Endothelial cell of umbilical vein (primary cell): ENCODE measurements around the gene CAV2. TPM values are rescaled to one million over a fixed set of nuclear protein-coding genes. Genes with fewer than 3 reads are reported as not detected.

Experiments used
- BruUV-seq: library from RNA; stranded (reverse); fragments of 400-500 nt; replicated peaks from 2 replicates; lab custom pipeline; 2021; lab: Mats Ljungman, UMichigan
- CTCF ChIA-PET: fragments of 300-600, 350-600 bp; sonication (Branson Sonifier 250); formaldehyde crosslinking; loops from one replicate; lab custom pipeline; 2021; ENCODE audit warnings: antibody characterized with exemption, inconsistent platforms; lab: Charles Lee
- POLR2A ChIA-PET: fragments of 300-600, 350-600 bp; sonication (Branson Sonifier 250); formaldehyde crosslinking; loops from one replicate; lab custom pipeline; 2021; ENCODE audit warnings: antibody characterized with exemption, inconsistent platforms; lab: Charles Lee
- DNase-seq: peaks from one replicate; pipeline ENCODE4 v3.0.0-alpha.2; 2011; ENCODE audit warnings: low read depth, low spot score
- FAIRE-seq: peaks from 2 replicates; lab custom pipeline; 2011; peaks lifted over from hg19 to GRCh38; lab: Jason Lieb, UNC
- H2AFZ ChIP-seq: 2 replicates; pipeline ENCODE4 v1.6.0; 2012; ENCODE audit warnings: low read depth, low read length, control low read depth, inconsistent platforms
- H3K27ac ChIP-seq: 2 replicates; pipeline ENCODE4 v1.5.1; 2011; ENCODE audit warnings: low read depth, mild to moderate bottlenecking, control low read depth, low read length, moderate library complexity; ENCODE audit not compliant: insufficient read depth
- H3K27me3 ChIP-seq, 2 experiments: 2 replicates each; pipeline versions ENCODE4 v1.6.0 to v1.6.1; 2011; ENCODE audit warnings: low read length in 2 of 2, mixed read lengths in 1 of 2; ENCODE audit not compliant: control insufficient read depth in 2 of 2, insufficient read depth in 2 of 2
- H3K36me3 ChIP-seq, 2 experiments: 2 replicates in 1 of 2; 3 replicates in 1 of 2; pipeline ENCODE4 v1.5.1; 2011; ENCODE audit warnings: low read length in 2 of 2, mild to moderate bottlenecking in 1 of 2, moderate library complexity in 1 of 2; ENCODE audit not compliant: control insufficient read depth in 2 of 2, insufficient read depth in 2 of 2; ENCODE audit errors: extremely low read depth in 1 of 2
- H3K4me1 ChIP-seq: 3 replicates; pipeline ENCODE4 v1.5.1; 2011; ENCODE audit warnings: mild to moderate bottlenecking, low read length; ENCODE audit not compliant: control insufficient read depth, insufficient read depth; ENCODE audit errors: extremely low read depth
- H3K4me2 ChIP-seq: 2 replicates; pipeline ENCODE4 v1.6.1; 2011; ENCODE audit warnings: low read length, control low read depth, mixed read lengths; ENCODE audit not compliant: insufficient read depth
- H3K4me3 ChIP-seq, 3 experiments: fragments of 200-600 bp in 1 of 3; sonication (generic), shearing (Covaris generic) in 1 of 3; replicated peaks in 1 of 3; 2 replicates each; pipeline ENCODE4 v1.5.1; 2011 to 2016; ENCODE audit warnings: control low read depth in 3 of 3, low read length in 3 of 3, mild to moderate bottlenecking in 2 of 3, inconsistent platforms in 1 of 3, low read depth in 1 of 3, moderate library complexity in 1 of 3; ENCODE audit not compliant: insufficient read depth in 1 of 3
- H3K79me2 ChIP-seq: 2 replicates; pipeline ENCODE4 v1.6.0; 2012; ENCODE audit warnings: low read length, inconsistent platforms; ENCODE audit not compliant: control insufficient read depth, insufficient read depth
- H3K9ac ChIP-seq: replicated peaks from 2 replicates; pipeline ENCODE3; 2011; ENCODE audit warnings: low read length, control low read depth; ENCODE audit not compliant: insufficient read depth; ENCODE audit errors: extremely low read depth
- H3K9me1 ChIP-seq: replicated peaks from 3 replicates; pipeline ENCODE4 v1.6.0; 2011; ENCODE audit warnings: mild to moderate bottlenecking, low read length; ENCODE audit not compliant: control insufficient read depth, insufficient read depth; ENCODE audit errors: extremely low read depth
- H3K9me3 ChIP-seq: replicated peaks from 2 replicates; pipeline ENCODE4 v1.5.1; 2012; ENCODE audit warnings: low read length, inconsistent platforms; ENCODE audit not compliant: control insufficient read depth, insufficient read depth
- H4K20me1 ChIP-seq: replicated peaks from 2 replicates; pipeline ENCODE3; 2011; ENCODE audit warnings: mild to moderate bottlenecking, low read length; ENCODE audit not compliant: control insufficient read depth, insufficient read depth; ENCODE audit errors: extremely low read depth
- FOS ChIP-seq: IDR thresholded peaks from 2 replicates; pipeline ENCODE4 v1.6.1; 2011; ENCODE audit warnings: mild to moderate bottlenecking, low read length, moderate library complexity, borderline replicate concordance; ENCODE audit not compliant: insufficient read depth
- GATA2 ChIP-seq: IDR thresholded peaks from 2 replicates; pipeline ENCODE4 v1.7.0; 2011; ENCODE audit warnings: low read depth, mild to moderate bottlenecking, moderate library complexity, mixed read lengths, low read length; ENCODE audit not compliant: insufficient read length, insufficient read depth
- MYC ChIP-seq: IDR thresholded peaks from one replicate; pipeline ENCODE4 v1.6.1; 2011; ENCODE audit warnings: mild to moderate bottlenecking, low read depth, low read length
- POLR2AphosphoS5 ChIP-seq: IDR thresholded peaks from 2 replicates; pipeline ENCODE4 v1.6.1; 2012; ENCODE audit warnings: low read depth, mild to moderate bottlenecking, control low read depth, low read length, moderate library complexity; ENCODE audit not compliant: insufficient read depth
- dilution Hi-C: fragments of 300-500 bp; cut with MboI; formaldehyde crosslinking; loops from one replicate; pipeline ENCODE4 v1.15.0; 2019; ENCODE audit warnings: low sequenced_read_pairs; ENCODE audit not compliant: extremely low pct_ligation_motif_present
- intact Hi-C: fragments of 100-400 bp; cut with micrococcal nuclease; formaldehyde crosslinking; loops from one replicate; pipeline ENCODE4 v1.10.0; 2022
- polyA plus RNA-seq, 4 experiments: library from polyadenylated mRNA; depleted of rRNA in 3 of 4; stranded (reverse) in 3 of 4; unstranded in 1 of 4; fragments of >200 nt; gene quantifications; 2 replicates each; pipeline versions ENCODE4 v1.2.1 to v1.2.3, GENCODE V29; 2011 to 2012; ENCODE audit warnings: missing spikeins in 1 of 4
- total RNA-seq: library from RNA; stranded (reverse); gene quantifications from 2 replicates; pipeline ENCODE4 v1.2.3, GENCODE V29; 2021
- TF ChIP-seq, protein P1 (sequence below), 2 donors: IDR thresholded peaks; 1 replicate in 1 of 2; 2 replicates in 1 of 2; pipeline ENCODE4 v1.5.1; 2011; ENCODE audit warnings: low read length in 2 of 2, mild to moderate bottlenecking in 2 of 2, moderate library complexity in 2 of 2, control low read depth in 1 of 2, inconsistent platforms in 1 of 2, low read depth in 1 of 2; ENCODE audit not compliant: insufficient read depth in 1 of 2; ENCODE audit errors: extremely low read depth in 1 of 2

CAV2 gene
- total and polyA plus RNA-seq, 2 donors (not counting 3 experiments of a cell fraction or from before 2014, with no cell fraction given) = 179 to 327 TPM

DNA sequence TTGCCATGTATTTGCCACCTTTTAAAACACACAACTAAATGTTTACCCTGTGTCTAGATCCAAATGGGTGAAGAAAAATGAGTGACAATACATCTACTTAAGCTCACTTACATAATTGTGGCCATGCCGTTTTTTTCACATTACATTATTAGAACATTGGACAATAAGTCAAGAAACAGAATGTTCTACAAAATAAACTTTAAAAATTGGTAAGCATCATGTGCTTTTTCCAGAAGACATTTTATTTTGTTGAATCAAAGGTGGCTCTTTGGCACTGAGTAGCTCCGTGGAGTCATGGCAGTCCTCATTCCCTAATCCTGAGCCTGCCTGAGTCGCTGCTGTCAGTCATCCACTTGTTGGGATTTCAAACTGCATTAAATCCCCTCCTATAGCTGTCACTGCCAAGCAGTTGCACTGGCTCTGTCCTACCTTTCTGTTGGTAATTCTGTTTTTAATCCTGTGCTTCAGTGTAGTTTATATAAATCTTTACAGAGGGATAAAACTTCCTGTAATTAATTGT lies 57.6 kb downstream of the CAV2 start:
- no TSS peak for BruUV-seq
- Histone ChIP-seq H3K4me3 (no peak overlapping the region), H3K27me3 (no peaks in the 10 kb centered on the region), H3K4me1 (peaks cover 22% of the 10 kb centered on the region), H3K36me3 (peaks cover 35 to 40% of the 10 kb centered on the region in 2 experiments), H3K9me1 (no peaks in the 10 kb centered on the region), H3K9me3 (no peaks in the 10 kb centered on the region), H3K79me2 (peaks cover 64% of the 10 kb centered on the region), H3K27ac (no peak overlapping the region), H2AFZ (no peak overlapping the region), H4K20me1 (peaks cover 13% of the 10 kb centered on the region), H3K4me2 (no peak overlapping the region), H3K9ac (no peak overlapping the region)
- TF ChIP-seq GATA2 (no peak), MYC (no peak), POLR2AphosphoS5 (peak; percentile 29), FOS (no peak)
- TF ChIP-seq, protein P1, sequence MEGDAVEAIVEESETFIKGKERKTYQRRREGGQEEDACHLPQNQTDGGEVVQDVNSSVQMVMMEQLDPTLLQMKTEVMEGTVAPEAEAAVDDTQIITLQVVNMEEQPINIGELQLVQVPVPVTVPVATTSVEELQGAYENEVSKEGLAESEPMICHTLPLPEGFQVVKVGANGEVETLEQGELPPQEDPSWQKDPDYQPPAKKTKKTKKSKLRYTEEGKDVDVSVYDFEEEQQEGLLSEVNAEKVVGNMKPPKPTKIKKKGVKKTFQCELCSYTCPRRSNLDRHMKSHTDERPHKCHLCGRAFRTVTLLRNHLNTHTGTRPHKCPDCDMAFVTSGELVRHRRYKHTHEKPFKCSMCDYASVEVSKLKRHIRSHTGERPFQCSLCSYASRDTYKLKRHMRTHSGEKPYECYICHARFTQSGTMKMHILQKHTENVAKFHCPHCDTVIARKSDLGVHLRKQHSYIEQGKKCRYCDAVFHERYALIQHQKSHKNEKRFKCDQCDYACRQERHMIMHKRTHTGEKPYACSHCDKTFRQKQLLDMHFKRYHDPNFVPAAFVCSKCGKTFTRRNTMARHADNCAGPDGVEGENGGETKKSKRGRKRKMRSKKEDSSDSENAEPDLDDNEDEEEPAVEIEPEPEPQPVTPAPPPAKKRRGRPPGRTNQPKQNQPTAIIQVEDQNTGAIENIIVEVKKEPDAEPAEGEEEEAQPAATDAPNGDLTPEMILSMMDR (IDR thresholded peaks at IDR 0.05; ENCODE audit: extremely low read depth in 1 of 2, insufficient read depth in 1 of 2, low read depth in 1 of 2, low read length in 2 of 2) = no peak
- no peak for DNase-seq
- dilution Hi-C loops = no loop called here
- no peak for FAIRE-seq
- ChIA-PET CTCF (interaction anchor here (0.7 kb wide), 1 partner anchor 17 kb away, joined by 3 read pairs; no protein-coding TSS in a partner anchor), POLR2A (interaction anchor here (0.6 kb wide), 1 partner anchor 377 kb away, joined by 3 read pairs; no protein-coding TSS in a partner anchor)
- intact Hi-C loops = no loop called here
